Trophoblast cell (in vitro differentiated cells and primary cell): Measurements from ENCODE around the gene CYP27C1.

Experiments used
- DNase-seq, 2 donors: peaks; one replicate each; pipeline ENCODE4 v3.0.0-alpha.2; 2016
- H2AFZ ChIP-seq: 2 replicates; pipeline ENCODE4 v1.6.1; 2013; ENCODE audit warnings: low read length, moderate library complexity, mild to moderate bottlenecking; ENCODE audit not compliant: insufficient read depth, poor library complexity
- H2AK5ac ChIP-seq: 2 replicates; pipeline ENCODE4 v1.6.1; 2013; ENCODE audit warnings: mild to moderate bottlenecking, low read length
- H2BK120ac ChIP-seq: 2 replicates; pipeline ENCODE4 v1.6.1; 2013; ENCODE audit warnings: low read length, mild to moderate bottlenecking, moderate library complexity; ENCODE audit not compliant: insufficient read depth, poor library complexity
- H2BK12ac ChIP-seq: 2 replicates; pipeline ENCODE4 v1.6.1; 2013; ENCODE audit warnings: mild to moderate bottlenecking, low read length, moderate library complexity
- H2BK5ac ChIP-seq: 2 replicates; pipeline ENCODE4 v1.6.1; 2013; ENCODE audit warnings: low read length, low read depth, moderate library complexity, mild to moderate bottlenecking; ENCODE audit not compliant: poor library complexity
- H3K14ac ChIP-seq: 2 replicates; pipeline ENCODE4 v1.6.1; 2013; ENCODE audit warnings: mild to moderate bottlenecking, low read length
- H3K18ac ChIP-seq: 2 replicates; pipeline ENCODE4 v1.6.1; 2013; ENCODE audit warnings: mild to moderate bottlenecking, low read length
- H3K23ac ChIP-seq: 2 replicates; pipeline ENCODE4 v1.6.1; 2013; ENCODE audit warnings: low read length
- H3K27ac ChIP-seq: 2 replicates; pipeline ENCODE4 v1.5.1; 2013; ENCODE audit warnings: low read depth, mild to moderate bottlenecking, inconsistent platforms, low read length, moderate library complexity
- H3K27me3 ChIP-seq: 2 replicates; pipeline ENCODE4 v1.6.1; 2013; ENCODE audit warnings: inconsistent platforms, mild to moderate bottlenecking, low read length, moderate library complexity; ENCODE audit not compliant: insufficient read depth
- H3K36me3 ChIP-seq, 2 experiments: 1 replicate in 1 of 2; 2 replicates in 1 of 2; pipeline ENCODE4 v1.6.1; 2013; ENCODE audit warnings: low read length in 2 of 2, mild to moderate bottlenecking in 2 of 2, moderate library complexity in 1 of 2; ENCODE audit not compliant: insufficient read depth in 2 of 2, control insufficient read depth in 1 of 2
- H3K4ac ChIP-seq: 2 replicates; pipeline ENCODE4 v1.6.1; 2013; ENCODE audit warnings: low read depth, mild to moderate bottlenecking, low read length, moderate library complexity
- H3K4me1 ChIP-seq, 2 experiments: 1 replicate in 1 of 2; 2 replicates in 1 of 2; pipeline ENCODE4 v1.6.1; 2013; ENCODE audit warnings: low read length in 2 of 2, mild to moderate bottlenecking in 2 of 2, moderate library complexity in 1 of 2; ENCODE audit not compliant: insufficient read depth in 2 of 2, control insufficient read depth in 1 of 2
- H3K4me2 ChIP-seq: 2 replicates; pipeline ENCODE4 v1.6.1; 2013; ENCODE audit warnings: inconsistent platforms, mild to moderate bottlenecking, low read length, moderate library complexity
- H3K4me3 ChIP-seq: 2 replicates; pipeline ENCODE4 v1.5.1; 2013; ENCODE audit warnings: mild to moderate bottlenecking, low read depth, low read length, inconsistent platforms
- H3K79me1 ChIP-seq: one replicate; pipeline ENCODE4 v1.6.1; 2013; ENCODE audit warnings: low read length
- H3K79me2 ChIP-seq: 2 replicates; pipeline ENCODE4 v1.6.1; 2013; ENCODE audit warnings: low read length, mild to moderate bottlenecking; ENCODE audit not compliant: control insufficient read depth, insufficient read depth, poor library complexity
- H3K9ac ChIP-seq: 2 replicates; pipeline ENCODE4 v1.6.1; 2013; ENCODE audit warnings: mild to moderate bottlenecking, low read length
- H3K9me3 ChIP-seq: 2 replicates; pipeline ENCODE4 v1.6.1; 2013; ENCODE audit warnings: low read depth, mild to moderate bottlenecking, control low read depth, inconsistent platforms, low read length; ENCODE audit not compliant: insufficient read depth
- H4K12ac ChIP-seq: 2 replicates; pipeline ENCODE4 v1.6.1; 2013; ENCODE audit warnings: low read depth, mild to moderate bottlenecking, low read length, moderate library complexity
- H4K8ac ChIP-seq: 2 replicates; pipeline ENCODE4 v1.6.1; 2013; ENCODE audit warnings: low read depth, mild to moderate bottlenecking, low read length, moderate library complexity
- H4K91ac ChIP-seq: one replicate; pipeline ENCODE4 v1.6.1; 2013; ENCODE audit warnings: low read depth, mild to moderate bottlenecking, low read length, moderate library complexity
- WGBS: extraction: QIAGEN DNeasy Blood & Tissue Kit; methylation state at CpG from one replicate; pipeline ENCODE4 v1.1.7; 2013; ENCODE audit warnings: missing lambda C conversion rate; ENCODE audit not compliant: insufficient read length, insufficient coverage; ENCODE audit errors: extremely low coverage; 5-methylcytosine and 5-hydroxymethylcytosine counted together

CYP27C1 gene

DNA sequence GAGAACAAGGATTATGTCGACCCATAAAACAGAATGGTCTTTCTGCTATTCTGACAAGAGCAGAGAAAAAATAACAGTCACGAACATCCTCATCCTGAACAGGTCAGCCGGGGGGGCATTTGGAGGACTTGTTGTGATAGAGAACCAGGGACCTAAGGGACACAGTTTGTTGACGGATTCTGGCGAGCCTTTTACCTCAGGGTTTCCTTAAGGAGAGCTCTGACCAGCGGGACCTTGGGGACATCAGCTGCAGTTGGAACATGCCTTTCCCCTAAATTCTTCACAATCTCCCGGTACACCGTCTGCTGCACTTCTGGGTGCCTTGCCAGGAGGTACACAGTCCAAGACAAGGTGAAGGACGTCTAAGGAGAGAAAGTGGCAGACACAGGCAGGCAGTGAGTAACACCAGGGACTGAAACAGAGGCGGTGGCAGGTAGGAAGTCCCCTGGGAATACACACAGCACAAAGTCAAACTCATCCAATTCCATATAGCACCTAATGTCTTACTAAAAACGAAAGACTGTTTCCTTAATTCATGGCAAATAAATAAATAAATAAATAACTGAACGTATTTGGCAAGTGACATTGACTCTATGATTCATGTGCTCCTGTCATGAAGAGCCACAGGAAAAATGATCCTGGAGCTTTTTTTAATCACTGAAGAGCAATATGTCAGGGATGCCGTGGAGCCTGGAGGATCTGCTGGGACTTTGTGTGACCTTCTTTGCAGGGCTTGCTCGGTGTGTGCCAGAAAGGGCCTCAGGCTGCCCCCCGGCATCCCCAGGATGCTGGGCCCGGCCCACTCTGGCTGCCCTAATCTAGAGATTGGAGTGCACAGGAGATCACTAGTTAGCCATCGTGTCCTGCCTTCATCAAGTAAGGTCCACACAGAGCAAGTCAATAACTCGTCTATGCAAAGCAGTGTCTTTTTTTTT lies 24.7 kb downstream of the CYP27C1 start:
- no peak overlapping the region for H2AFZ ChIP-seq
- no peak overlapping the region for H3K9ac ChIP-seq
- H4K12ac ChIP-seq = no peak overlapping the region
- H3K9me3 ChIP-seq = peaks cover 2% of the 10 kb centered on the region
- H4K91ac ChIP-seq = no peak overlapping the region
- H3K4ac ChIP-seq = no peak overlapping the region
- no peaks in the 10 kb centered on the region for H3K79me1 ChIP-seq
- peaks cover 0 to 7% of the 10 kb centered on the region in 2 experiments for H3K36me3 ChIP-seq
- no peak overlapping the region for H3K14ac ChIP-seq
- no peak overlapping the region for H2BK120ac ChIP-seq
- H4K8ac ChIP-seq = no peak overlapping the region
- no peak overlapping the region for H2BK12ac ChIP-seq
- no peak overlapping the region for H2BK5ac ChIP-seq
- H3K79me2 ChIP-seq = no peaks in the 10 kb centered on the region
- H3K27ac ChIP-seq = no peak overlapping the region
- peak in 1 of 2 donors; percentile 41 for DNase-seq
- no peak overlapping the region for H2AK5ac ChIP-seq
- H3K4me2 ChIP-seq = no peak overlapping the region
- WGBS = no CpG with 5 or more reads among the region's 18 CpGs
- H3K4me3 ChIP-seq = no peak overlapping the region
- H3K18ac ChIP-seq = no peak overlapping the region
- H3K23ac ChIP-seq = no peak overlapping the region
- H3K27me3 ChIP-seq = no peaks in the 10 kb centered on the region
- no peaks in the 10 kb centered on the region for H3K4me1 ChIP-seq

DNA sequence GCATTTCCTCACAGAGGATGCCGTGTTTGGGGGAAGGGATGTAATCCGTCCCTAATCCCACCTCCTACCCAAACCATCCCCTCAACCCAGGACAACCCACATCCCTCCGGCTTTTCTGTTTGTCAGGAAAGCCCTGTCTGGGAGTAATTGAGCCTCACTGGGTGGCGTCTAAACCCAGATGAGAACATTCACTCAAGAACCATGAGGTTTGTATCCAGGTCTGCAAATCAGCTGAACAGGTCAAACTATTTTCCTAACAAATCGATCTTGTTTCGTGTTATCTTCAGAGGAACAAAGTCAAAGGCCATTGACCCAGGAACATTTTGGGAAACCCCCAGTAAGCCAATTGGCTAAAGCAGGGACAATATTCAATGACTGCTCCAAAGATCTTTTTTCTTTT lies 25.7 kb downstream of the CYP27C1 start:
- no peak overlapping the region for H3K4me3 ChIP-seq
- no peak overlapping the region for H2AFZ ChIP-seq
- no peak overlapping the region for H3K18ac ChIP-seq
- no peaks in the 10 kb centered on the region for H3K4me1 ChIP-seq
- no peak overlapping the region for H3K4me2 ChIP-seq
- no peaks in the 10 kb centered on the region for H3K27me3 ChIP-seq
- no peak overlapping the region for H2BK12ac ChIP-seq
- no peaks in the 10 kb centered on the region for H3K79me2 ChIP-seq
- H3K9ac ChIP-seq = no peak overlapping the region
- no peak overlapping the region for H4K91ac ChIP-seq
- no peak overlapping the region for H2BK5ac ChIP-seq
- WGBS = no CpG with 5 or more reads among the region's 6 CpGs
- H3K14ac ChIP-seq = no peak overlapping the region
- no peak overlapping the region for H2AK5ac ChIP-seq
- H3K4ac ChIP-seq = no peak overlapping the region
- DNase-seq = no peak
- no peaks in the 10 kb centered on the region for H3K79me1 ChIP-seq
- H3K36me3 ChIP-seq = peaks cover 0 to 7% of the 10 kb centered on the region in 2 experiments
- H4K12ac ChIP-seq = no peak overlapping the region
- H2BK120ac ChIP-seq = no peak overlapping the region
- H3K9me3 ChIP-seq = peaks cover 2% of the 10 kb centered on the region
- H3K27ac ChIP-seq = no peak overlapping the region
- no peak overlapping the region for H4K8ac ChIP-seq
- no peak overlapping the region for H3K23ac ChIP-seq

DNA sequence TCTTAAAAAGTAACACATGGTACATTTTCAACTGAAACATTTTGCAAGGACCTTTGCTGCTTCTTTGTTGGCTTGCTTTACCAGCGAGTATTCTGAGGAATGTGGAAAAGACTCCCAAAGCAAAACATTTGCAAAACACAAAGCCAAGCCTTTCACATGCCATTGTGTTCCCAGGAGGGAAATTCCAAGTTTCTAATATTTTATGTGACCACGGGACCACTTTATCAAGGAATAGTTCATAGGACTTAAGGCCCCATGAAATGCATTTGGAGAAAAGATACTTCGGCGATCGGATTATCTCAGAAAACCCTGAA lies 26.2 kb downstream of the CYP27C1 start:
- Histone ChIP-seq H2AFZ (no peak overlapping the region), H3K4ac (no peak overlapping the region), H3K18ac (no peak overlapping the region), H4K91ac (no peak overlapping the region), H3K27ac (no peak overlapping the region), H3K4me3 (no peak overlapping the region), H2BK120ac (no peak overlapping the region), H4K8ac (no peak overlapping the region), H3K23ac (no peak overlapping the region), H2BK12ac (no peak overlapping the region), H3K36me3 (peaks cover 0 to 6% of the 10 kb centered on the region in 2 experiments), H3K4me2 (no peak overlapping the region), H4K12ac (no peak overlapping the region), H3K9ac (no peak overlapping the region), H3K14ac (no peak overlapping the region), H3K4me1 (no peaks in the 10 kb centered on the region), H2BK5ac (no peak overlapping the region), H2AK5ac (no peak overlapping the region), H3K27me3 (no peaks in the 10 kb centered on the region), H3K9me3 (peaks cover 2% of the 10 kb centered on the region), H3K79me1 (no peaks in the 10 kb centered on the region), H3K79me2 (no peaks in the 10 kb centered on the region)
- DNase-seq = no peak
- WGBS = no CpG with 5 or more reads among the region's 5 CpGs

DNA sequence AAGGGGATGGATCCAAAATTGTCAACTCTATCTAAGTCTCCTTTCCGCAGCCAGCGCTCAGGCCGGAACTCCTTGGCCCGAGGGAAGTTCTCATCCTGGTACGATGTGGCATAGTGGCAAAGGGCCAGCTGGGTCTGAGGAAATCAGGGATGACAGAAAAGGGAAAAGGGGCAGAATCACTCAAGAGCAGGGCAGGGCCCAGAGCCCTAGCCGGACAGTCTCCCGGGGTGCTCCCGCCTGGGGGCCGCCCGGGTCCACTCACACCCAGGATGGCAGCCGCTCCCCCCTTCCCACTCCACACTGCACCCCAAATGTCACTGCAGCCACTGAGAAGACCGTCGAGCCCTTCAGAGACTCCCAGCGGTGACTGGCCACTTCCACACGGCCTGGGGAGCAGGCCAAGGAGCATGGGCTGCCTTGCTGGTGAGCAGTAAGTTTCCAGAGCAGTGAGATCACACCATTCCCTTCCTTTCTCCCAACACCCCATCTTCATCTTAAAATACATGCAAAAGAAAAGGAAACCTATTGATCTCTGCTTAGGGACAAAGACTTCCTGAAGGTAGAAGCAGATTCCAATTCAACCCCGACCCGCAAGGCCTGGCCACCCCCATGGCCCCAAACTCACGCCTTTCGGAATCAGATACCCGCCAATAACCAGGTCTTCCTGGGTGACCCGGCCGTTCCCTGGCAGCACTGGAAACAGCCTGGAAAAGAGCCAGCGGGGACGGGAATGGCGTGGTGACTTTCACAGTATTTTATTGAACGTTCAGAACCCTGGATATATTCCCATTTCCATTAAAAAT lies 26.7 kb downstream of the CYP27C1 start:
- Histone ChIP-seq H3K18ac (no peak overlapping the region), H2BK120ac (no peak overlapping the region), H3K4me3 (no peak overlapping the region), H3K36me3 (peaks cover 0 to 6% of the 10 kb centered on the region in 2 experiments), H3K79me1 (no peaks in the 10 kb centered on the region), H3K4ac (no peak overlapping the region), H3K23ac (no peak overlapping the region), H3K27ac (no peak overlapping the region), H3K14ac (no peak overlapping the region), H3K79me2 (no peaks in the 10 kb centered on the region), H4K12ac (no peak overlapping the region), H3K27me3 (no peaks in the 10 kb centered on the region), H3K9me3 (peaks cover 2% of the 10 kb centered on the region), H2AFZ (no peak overlapping the region), H3K9ac (no peak overlapping the region), H2AK5ac (no peak overlapping the region), H3K4me1 (no peaks in the 10 kb centered on the region), H2BK5ac (no peak overlapping the region), H4K8ac (no peak overlapping the region), H3K4me2 (no peak overlapping the region), H4K91ac (no peak overlapping the region), H2BK12ac (no peak overlapping the region)
- no CpG with 5 or more reads among the region's 26 CpGs for WGBS
- DNase-seq = no peak
